Erythroblast (primary cell): Measurements from ENCODE around the gene TATDN3.

Experiments
- GATA1 ChIP-seq: IDR thresholded peaks from 2 replicates; pipeline ENCODE4 v1.6.1; 2011; ENCODE audit warnings: low read depth, mild to moderate bottlenecking, control low read depth, low read length, moderate library complexity
- POLR2A ChIP-seq: IDR thresholded peaks from 2 replicates; pipeline ENCODE4 v1.6.1; 2011; ENCODE audit warnings: mild to moderate bottlenecking, low read length

- TF ChIP-seq POLR2A = no peak
- no peak for TF ChIP-seq GATA1
These were observed 31.4 kb upstream of the TATDN3 start for GRCh38 chr1:212760126-212760823.
